NCI-H1092 treated with DMSO at 0.1 percent for 48 hours (cell line): Measurements from ENCODE around the gene C20orf204.

Experiments used
- DNase-seq: peaks from one replicate; lab custom pipeline; 2025; lab: John Stamatoyannopoulos, UW

The C20orf204 gene

GRCh38 chr20:64042054-64042781 is 6.2 kb downstream of the C20orf204 start:
- no peak for DNase-seq

DNA sequence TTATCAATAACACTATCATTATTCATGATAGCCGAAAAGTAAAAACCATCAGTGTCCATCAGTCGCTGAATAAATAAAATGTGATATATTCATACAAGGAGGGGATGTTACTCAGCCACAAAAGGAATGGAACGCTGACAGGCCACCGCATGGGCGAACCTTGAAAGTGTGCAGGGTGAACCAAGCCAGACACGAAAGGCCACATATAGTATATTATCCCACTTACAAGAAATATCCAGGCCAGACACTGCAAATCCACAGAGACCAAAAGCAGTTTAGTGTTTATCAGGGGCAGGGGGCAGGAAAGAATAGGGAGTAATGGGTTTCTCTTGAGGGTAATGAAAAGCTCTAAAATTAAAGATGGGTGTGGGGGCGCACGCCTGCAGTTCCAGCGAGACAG is 7.8 kb downstream of the C20orf204 start:
- DNase-seq: no peak

DNA sequence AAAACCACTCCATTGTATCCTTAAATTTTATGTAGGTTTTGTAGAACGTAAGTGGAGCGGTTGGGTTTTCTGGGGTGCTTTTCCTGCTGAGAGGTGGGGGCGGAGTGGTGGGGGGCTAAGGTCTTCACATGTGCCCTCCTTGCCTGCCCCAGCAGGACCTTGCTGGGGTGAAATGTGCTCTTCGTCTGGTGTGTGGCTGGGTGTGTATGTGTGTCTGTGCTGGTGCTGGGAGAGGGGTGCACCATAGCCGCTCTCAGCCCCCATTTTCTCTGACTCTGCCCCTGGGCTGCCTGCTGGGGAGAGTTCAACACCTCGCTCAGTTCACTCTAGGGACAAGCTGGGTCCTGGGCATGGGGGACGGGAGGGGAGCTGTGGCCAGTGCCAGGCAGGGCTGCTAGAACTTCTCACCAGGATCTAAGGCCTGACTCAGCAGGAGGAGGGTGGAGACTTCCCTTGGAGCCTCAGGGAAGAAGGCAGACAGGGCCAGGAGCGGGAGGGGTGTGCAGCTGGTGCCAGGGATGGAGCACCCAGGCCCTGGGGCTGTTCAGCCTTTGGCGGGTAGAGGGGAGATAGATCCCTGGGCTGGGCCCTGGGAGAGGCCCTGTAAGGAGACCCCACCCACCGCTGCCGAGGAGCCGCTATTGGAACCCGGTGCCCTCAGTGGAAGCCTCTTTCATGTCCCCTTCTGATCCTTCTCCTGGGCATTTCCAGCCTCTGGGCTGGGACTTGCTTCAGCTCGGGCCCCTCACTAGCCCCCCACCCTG is 8.7 kb downstream of the C20orf204 start:
- no peak for DNase-seq

DNA sequence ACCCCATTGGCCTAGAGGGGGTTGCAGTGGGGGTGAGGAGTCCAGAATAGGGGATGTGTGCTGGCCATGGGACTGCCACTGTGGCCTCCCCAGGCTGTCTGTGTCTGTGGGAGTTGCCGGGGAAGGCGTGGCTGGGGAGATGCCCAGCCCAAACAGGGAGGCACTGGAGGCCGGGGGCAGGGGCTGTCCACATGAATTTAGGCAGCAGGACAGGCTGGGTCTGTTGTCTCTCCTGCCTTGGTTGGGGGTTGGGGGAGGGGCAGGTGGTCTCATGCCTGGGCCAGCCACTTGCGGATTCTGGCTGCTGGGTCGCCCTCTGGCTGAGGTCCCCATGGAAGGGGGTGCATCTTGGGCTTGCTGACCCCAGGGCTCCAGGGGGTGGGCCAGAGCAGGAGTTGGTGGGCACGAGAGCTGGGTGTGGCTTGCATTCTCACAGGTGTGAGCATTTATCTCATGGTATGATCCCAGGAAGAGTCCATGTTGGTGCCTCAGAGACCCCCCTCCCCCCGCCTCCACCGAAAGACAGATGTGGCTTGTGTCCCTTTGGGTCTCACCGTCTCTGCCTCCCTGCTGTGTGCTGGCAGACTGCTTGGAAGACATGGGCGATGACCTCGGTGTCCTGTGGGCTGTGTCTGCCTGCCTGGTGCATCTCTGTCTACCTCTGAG is 9.5 kb downstream of the C20orf204 start:
- no peak for DNase-seq

DNA sequence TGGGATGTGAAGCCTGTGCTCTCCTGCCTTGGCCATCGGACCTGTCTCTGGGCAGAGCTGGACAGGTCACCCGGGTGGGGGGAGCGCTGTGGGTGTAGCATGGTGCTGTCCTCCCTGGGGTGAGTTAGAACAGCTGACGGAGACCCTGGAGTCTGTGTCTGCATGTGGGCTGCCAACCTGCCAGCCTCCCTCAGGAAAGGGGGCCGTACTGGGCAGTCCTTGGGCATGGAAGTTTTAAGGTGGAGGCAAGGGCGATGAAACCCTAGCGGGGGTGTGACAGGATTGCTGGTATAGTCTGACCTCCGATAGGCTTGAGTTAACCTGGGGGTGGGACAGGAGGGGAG is 11.0 kb downstream of the C20orf204 start:
- no peak for DNase-seq

GRCh38 chr20:64047968-64048401 is 12.0 kb downstream of the C20orf204 start:
- no peak for DNase-seq

DNA sequence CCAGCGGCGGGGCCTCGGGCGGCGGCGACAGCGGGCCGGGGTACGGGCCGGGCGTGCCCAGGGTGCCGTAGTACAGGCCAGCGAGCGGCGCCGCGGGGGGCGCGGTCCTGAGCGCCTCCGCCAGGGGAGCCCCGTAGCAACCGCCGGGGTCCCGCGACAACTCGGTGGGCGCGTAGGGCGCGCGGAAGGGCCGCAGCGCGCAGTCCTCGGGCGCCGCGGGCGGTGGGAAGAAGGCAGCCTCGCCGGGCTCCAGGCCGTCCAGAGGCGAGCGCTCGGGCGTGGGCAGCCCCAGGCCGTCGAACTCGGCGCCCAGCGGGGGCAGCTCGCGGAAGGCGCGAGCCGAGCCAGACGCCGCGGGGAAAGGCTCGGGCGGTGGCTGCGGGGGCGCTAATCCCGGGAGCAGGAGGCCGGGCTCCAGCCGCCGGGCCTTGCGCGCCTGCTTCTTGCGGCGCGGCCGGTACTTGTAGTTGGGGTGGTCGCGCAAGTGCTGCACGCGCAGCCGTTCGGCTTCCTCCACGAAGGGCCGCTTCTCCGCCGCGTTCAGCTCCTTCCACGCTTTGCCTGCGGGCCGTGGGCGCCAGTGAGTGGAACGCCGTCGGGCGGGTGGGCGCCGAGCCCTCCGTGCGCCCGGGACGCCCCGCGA is 12.5 kb downstream of the C20orf204 start:
- no peak for DNase-seq

GRCh38 chr20:64049060-64049877 is 13.3 kb downstream of the C20orf204 start, which contains the start of gene SOX18:
SOX18 (minus strand) TSS chr20:64049639; CDS start chr20:64049516, 123 bp downstream.
- DNase-seq: no peak

DNA sequence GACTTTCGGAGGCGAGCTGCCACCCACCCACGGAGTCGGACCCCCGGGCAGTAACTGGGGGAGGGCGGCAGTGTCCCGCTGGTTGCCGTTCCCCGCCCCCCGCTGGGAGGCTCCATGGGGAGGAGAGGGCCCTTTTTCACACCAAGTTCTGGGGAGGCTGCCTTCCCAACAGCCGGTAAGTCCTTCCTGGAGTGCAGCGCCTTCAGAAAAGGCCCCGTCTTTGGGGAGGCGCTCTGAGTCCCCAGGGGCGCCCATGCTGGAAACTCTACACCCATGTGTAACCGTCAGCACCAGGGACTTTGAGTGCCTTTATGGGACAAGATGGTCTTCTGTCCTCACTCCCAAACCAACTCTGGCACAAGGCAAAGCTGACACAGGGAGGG is 13.9 kb downstream of the C20orf204 start:
- no peak for DNase-seq

- DNase-seq: no peak
These were observed 14.5 kb downstream of the C20orf204 start for GRCh38 chr20:64050261-64051032.

DNA sequence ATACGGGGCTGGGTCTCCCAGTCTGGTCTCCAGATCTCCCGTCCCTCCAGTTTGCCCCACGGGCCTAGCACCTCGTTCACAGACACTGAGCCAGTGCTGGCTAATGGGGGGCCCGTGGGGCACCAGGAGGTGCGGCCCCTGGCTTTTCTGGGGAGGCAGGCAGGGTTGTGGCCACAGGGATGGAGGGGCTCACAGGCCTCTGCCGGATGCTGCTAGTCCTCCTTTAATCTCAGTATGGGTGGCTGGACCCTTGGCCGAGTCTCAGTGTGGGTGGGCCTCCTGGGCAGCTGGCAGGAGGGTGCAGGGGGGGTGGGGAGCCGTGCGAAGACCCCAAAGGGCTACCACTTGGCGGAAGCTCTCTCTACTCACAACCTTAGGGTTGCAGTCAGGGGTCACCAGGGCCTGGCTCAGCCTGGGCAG is 15.1 kb downstream of the C20orf204 start:
- no peak for DNase-seq

- no peak for DNase-seq
These were observed 15.8 kb downstream of the C20orf204 start for GRCh38 chr20:64051561-64052325.

DNA sequence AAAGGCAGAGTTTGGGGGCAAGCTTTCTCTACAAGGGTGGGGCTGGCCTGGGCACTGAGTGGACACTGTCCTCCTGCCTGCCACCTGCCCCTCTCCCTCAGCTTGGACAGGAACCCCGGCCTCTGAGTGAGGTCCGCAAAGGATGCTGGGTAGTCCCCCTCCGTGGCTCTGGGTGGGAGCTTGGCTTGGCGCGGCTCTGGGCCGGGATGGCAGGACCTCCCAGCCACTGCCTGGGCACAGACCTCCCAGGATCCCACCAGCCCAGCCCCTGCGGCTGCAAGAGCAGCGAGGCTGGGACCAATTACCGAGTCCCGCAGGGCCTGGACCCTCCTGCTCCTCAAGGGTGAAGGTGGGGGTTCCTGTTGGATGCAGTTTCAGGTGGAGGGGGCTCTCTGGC is 16.3 kb downstream of the C20orf204 start:
- DNase-seq: no peak

DNA sequence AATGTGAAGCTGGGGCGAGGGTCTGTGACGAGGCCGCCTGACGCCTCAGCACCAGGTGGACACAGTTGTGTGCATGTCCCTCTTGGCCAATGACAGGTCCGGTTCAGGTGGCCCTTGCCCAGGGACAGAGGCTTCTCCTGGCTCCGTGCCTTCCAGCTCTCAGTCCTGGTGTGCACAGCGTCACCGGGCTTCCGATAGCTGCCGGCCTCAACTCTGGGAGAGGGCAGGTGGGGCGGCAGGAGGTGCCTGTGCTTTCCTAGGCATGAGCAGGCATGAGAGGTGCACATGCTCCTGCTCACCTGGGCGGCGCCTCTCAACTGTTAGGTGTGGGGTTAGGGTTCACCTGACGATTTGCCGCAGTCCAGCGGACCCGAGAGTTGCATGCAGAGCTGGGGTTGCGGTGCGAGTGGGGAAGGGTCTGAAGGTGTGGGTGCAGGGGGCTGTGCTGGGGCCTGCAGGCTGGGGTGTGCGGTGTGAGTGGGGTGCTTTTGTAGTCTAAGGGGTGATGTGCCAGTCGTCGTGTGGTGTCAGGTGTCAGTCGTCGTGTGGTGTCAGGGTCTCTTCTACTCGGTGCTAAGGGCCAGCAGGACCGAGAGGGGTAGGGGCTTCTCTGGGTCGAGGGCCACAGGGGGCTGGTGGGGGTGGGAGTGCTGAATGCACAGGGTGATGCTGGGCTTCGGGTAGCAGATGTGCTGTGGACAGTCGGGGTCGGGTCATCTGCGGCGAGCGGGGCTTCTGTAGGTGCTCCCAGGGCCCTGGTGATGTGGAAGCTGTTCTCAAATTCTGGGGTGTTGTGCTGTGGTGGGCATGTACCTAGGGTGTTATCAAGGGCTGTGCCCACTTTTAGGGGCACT is 17.2 kb downstream of the C20orf204 start:
- DNase-seq: no peak

GRCh38 chr20:64053841-64054661 is 18.1 kb downstream of the C20orf204 start:
- no peak for DNase-seq

DNA sequence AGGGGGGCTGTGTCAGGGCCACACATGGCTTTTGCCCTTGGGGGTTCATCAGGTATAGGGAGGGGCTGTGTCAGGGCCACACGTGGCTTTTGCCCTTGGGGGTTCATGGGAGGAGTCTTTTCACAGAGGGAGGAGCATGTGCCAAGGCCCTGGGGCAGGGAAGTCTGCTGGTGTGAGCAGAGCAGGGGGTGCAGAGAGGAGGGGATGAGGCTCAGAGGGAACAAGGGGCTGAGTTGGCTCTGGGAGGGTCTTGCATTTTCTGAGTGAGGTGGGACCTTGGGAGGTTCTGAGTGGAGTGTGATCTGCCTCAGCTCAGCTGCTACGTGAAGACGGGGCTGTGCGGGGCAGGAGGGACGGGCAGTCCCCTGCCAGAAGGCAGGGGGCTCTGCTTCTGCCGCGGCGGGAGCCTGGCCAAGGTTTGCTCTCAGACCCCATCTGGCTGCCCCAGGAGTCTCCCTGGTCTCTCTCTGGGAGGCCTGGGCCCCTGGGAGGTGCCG is 19.5 kb downstream of the C20orf204 start:
- no peak for DNase-seq

GRCh38 chr20:64055893-64056638 is 20.1 kb downstream of the C20orf204 start:
- DNase-seq: no peak

- no peak for DNase-seq
These were observed 20.6 kb downstream of the C20orf204 start for GRCh38 chr20:64056639-64056888.
